HFFc6 (cell line): Measurements from ENCODE around the gene CCDC71L. TPM values are rescaled to one million over a fixed set of nuclear protein-coding genes. Genes with fewer than 3 reads are reported as not detected.
A peak's percentile ranks its signal among the peaks of the same experiment; 100 is the strongest.

Experiments used
- DNase-seq: peaks from one replicate; pipeline ENCODE4 v3.0.0-alpha.2; 2018
- H3K27ac Mint-ChIP-seq: 2 replicates; pipeline ENCODE4 v1.8.0; 2020; ENCODE audit warnings: mild to moderate bottlenecking, mixed read lengths
- H3K27me3 Mint-ChIP-seq: 2 replicates; pipeline ENCODE4 v1.8.0; 2021; ENCODE audit warnings: mild to moderate bottlenecking, moderate library complexity, mixed read lengths; ENCODE audit not compliant: insufficient read depth
- H3K36me3 Mint-ChIP-seq: 2 replicates; pipeline ENCODE4 v1.8.0; 2021; ENCODE audit warnings: low read depth, mixed read lengths
- H3K4me1 Mint-ChIP-seq: 2 replicates; pipeline ENCODE4 v1.8.0; 2020; ENCODE audit warnings: low read depth, mixed read lengths
- H3K4me3 Mint-ChIP-seq: 2 replicates; pipeline ENCODE4 v1.8.0; 2020; ENCODE audit warnings: mild to moderate bottlenecking, moderate library complexity, mixed read lengths
- H3K9me3 Mint-ChIP-seq: 2 replicates; pipeline ENCODE4 v1.8.0; 2020; ENCODE audit warnings: mild to moderate bottlenecking, mixed read lengths
- CTCF ChIP-seq: fragments of 200-600 bp; sonication (generic); IDR thresholded peaks from 2 replicates; pipeline ENCODE4 v1.5.0; 2021; ENCODE audit warnings: antibody characterized with exemption, mild to moderate bottlenecking
- total RNA-seq, 6 experiments: library from RNA; stranded (reverse); fragmentation: NEBNext Ultra II Directional; extraction: Animal tissue kit (Norgen Biotek cat#: 25700); gene quantifications; 2 replicates in 1 of 6; 3 replicates in 5 of 6; pipeline ENCODE4 v1.2.3, GENCODE V29; 2021

CCDC71L gene
- total RNA-seq, 6 experiments from 2014 or later: 109 to 154 (median 119) TPM

- Mint-ChIP-seq H3K9me3 (no peaks in the 10 kb centered on the region), H3K4me3 (no peak overlapping the region), H3K36me3 (peaks cover 18% of the 10 kb centered on the region; the same call in 1 of the 2 replicates), H3K27ac (no peak overlapping the region), H3K27me3 (no peaks in the 10 kb centered on the region), H3K4me1 (peaks cover 9% of the 10 kb centered on the region; the same call in 1 of the 2 replicates)
- TF ChIP-seq CTCF: no peak
- DNase-seq: no peak
Observed at GRCh38 chr7:106671160-106671559, 10.2 kb upstream of the CCDC71L start.

- Mint-ChIP-seq H3K4me3 (no peak overlapping the region), H3K27me3 (no peaks in the 10 kb centered on the region), H3K36me3 (peaks cover 25% of the 10 kb centered on the region), H3K4me1 (peaks cover 15% of the 10 kb centered on the region; the same call in 1 of the 2 replicates), H3K27ac (no peak overlapping the region), H3K9me3 (peaks cover 6% of the 10 kb centered on the region; the same call in 1 of the 2 replicates)
- TF ChIP-seq CTCF: no peak
- no peak for DNase-seq
Observed at GRCh38 chr7:106668861-106669524, 8.0 kb upstream of the CCDC71L start.

- H3K27ac Mint-ChIP-seq: no peak overlapping the region
- peaks cover 6% of the 10 kb centered on the region; the same call in 1 of the 2 replicates for H3K9me3 Mint-ChIP-seq
Observed at GRCh38 chr7:106666353-106666752, 5.4 kb upstream of the CCDC71L start.

GRCh38 chr7:106664343-106664742 is 3.4 kb upstream of the CCDC71L start:
- Mint-ChIP-seq H3K4me3 (no peak overlapping the region), H3K27ac (no peak overlapping the region), H3K27me3 (peaks cover 3% of the 10 kb centered on the region), H3K4me1 (peaks cover 31% of the 10 kb centered on the region), H3K36me3 (peaks cover 24% of the 10 kb centered on the region), H3K9me3 (peaks cover 6% of the 10 kb centered on the region; the same call in 1 of the 2 replicates)
- TF ChIP-seq CTCF: no peak
- no peak for DNase-seq

More at GRCh38 chr7:106666353-106666752, 5.4 kb upstream of the CCDC71L start:
- Mint-ChIP-seq H3K4me3 (no peak overlapping the region), H3K4me1 (peaks cover 27% of the 10 kb centered on the region), H3K27me3 (no peaks in the 10 kb centered on the region), H3K36me3 (peaks cover 14% of the 10 kb centered on the region)
- DNase-seq: no peak
- TF ChIP-seq CTCF: no peak

- Mint-ChIP-seq H3K9me3 (no peaks in the 10 kb centered on the region), H3K36me3 (peaks cover 32% of the 10 kb centered on the region), H3K4me1 (peaks cover 54% of the 10 kb centered on the region), H3K27me3 (peaks cover 3% of the 10 kb centered on the region), H3K4me3 (peak overlapping the region; percentile 96), H3K27ac (peak overlapping the region; percentile 91)
- TF ChIP-seq CTCF: peak; percentile 88
- DNase-seq: peak; percentile 58
Observed at GRCh38 chr7:106659963-106660861, 746 bp downstream of the CCDC71L start.
